ENCODE measurements around the gene FAM72B.
"Not testable (repeated sequence)": the region's sequence is repeated elsewhere in the genome, so short reads cannot be mapped to it uniquely, and the experiment has no call there.

The FAM72B gene

GRCh38 chr1:121148489-121149190 is 35.5 kb downstream of the FAM72B start:
- DNase-seq: not testable (repeated sequence)

GRCh38 chr1:121140393-121140792 is 43.7 kb downstream of the FAM72B start:
- DNase-seq: not testable (repeated sequence)

- not testable (repeated sequence) for DNase-seq
Measured at GRCh38 chr1:121131494-121131893, 52.6 kb downstream of the FAM72B start.

- not testable (repeated sequence) for DNase-seq
Measured at GRCh38 chr1:121118480-121118824, 65.7 kb downstream of the FAM72B start.
